HEK293T (cell line): Measurements from ENCODE around the gene BRAT1.

ENCODE experiments used
- CTCF ChIA-PET: fragments of 350-600 bp; formaldehyde crosslinking; extraction: SDS; loops from one replicate; lab custom pipeline; 2021; ENCODE audit warnings: antibody characterized with exemption, inconsistent platforms; lab: Yijun Ruan, JAX
- POLR2A ChIA-PET: fragments of 350-600 bp; formaldehyde crosslinking; extraction: SDS; loops from one replicate; lab custom pipeline; 2020; ENCODE audit warnings: antibody characterized with exemption, inconsistent platforms; lab: Yijun Ruan, JAX
- DNase-seq: peaks from one replicate; pipeline ENCODE4 v3.0.0; 2012; ENCODE audit warnings: mixed read lengths; ENCODE audit errors: extremely low spot score
- ARNT ChIP-seq: fragments of 450-650 bp; IDR thresholded peaks from 2 replicates; pipeline ENCODE4 v1.6.1; 2017; ENCODE audit warnings: mild to moderate bottlenecking
- BHLHE40 ChIP-seq: fragments of 450-650 bp; IDR thresholded peaks from 2 replicates; pipeline ENCODE4 v1.6.1; 2016; ENCODE audit warnings: mild to moderate bottlenecking, moderate library complexity, borderline replicate concordance
- CTBP1 ChIP-seq: fragments of 450-650 bp; IDR thresholded peaks from 2 replicates; pipeline ENCODE4 v1.6.1; 2016; ENCODE audit warnings: borderline replicate concordance
- ELF4 ChIP-seq: fragments of 450-650 bp; IDR thresholded peaks from 2 replicates; pipeline ENCODE4 v1.6.1; 2017; ENCODE audit warnings: antibody characterized with exemption
- FOXA1 ChIP-seq: fragments of 450-650 bp; IDR thresholded peaks from 2 replicates; pipeline ENCODE4 v1.6.1; 2016; ENCODE audit warnings: mild to moderate bottlenecking
- FOXK2 ChIP-seq: fragments of 450-650 bp; IDR thresholded peaks from 2 replicates; pipeline ENCODE4 v1.6.1; 2016; ENCODE audit warnings: mild to moderate bottlenecking
- FOXM1 ChIP-seq: fragments of 450-650 bp; IDR thresholded peaks from 2 replicates; pipeline ENCODE4 v1.6.1; 2017; ENCODE audit warnings: mild to moderate bottlenecking, borderline replicate concordance
- HDGF ChIP-seq: fragments of 450-650 bp; IDR thresholded peaks from 2 replicates; pipeline ENCODE4 v1.6.1; 2017; ENCODE audit warnings: antibody characterized with exemption, borderline replicate concordance
- L3MBTL2 ChIP-seq: fragments of 450-650 bp; conservative IDR thresholded peaks from 2 replicates; pipeline ENCODE4 v1.6.1; 2016; ENCODE audit warnings: mild to moderate bottlenecking
- LEF1 ChIP-seq: fragments of 450-650 bp; IDR thresholded peaks from 2 replicates; pipeline ENCODE4 v1.6.1; 2017; ENCODE audit warnings: mild to moderate bottlenecking, borderline replicate concordance
- NFRKB ChIP-seq: fragments of 450-650 bp; IDR thresholded peaks from 2 replicates; pipeline ENCODE4 v1.6.1; 2016; ENCODE audit warnings: mild to moderate bottlenecking, moderate library complexity
- PKNOX1 ChIP-seq: fragments of 450-650 bp; IDR thresholded peaks from 2 replicates; pipeline ENCODE4 v1.6.1; 2016
- SP1 ChIP-seq: fragments of 450-650 bp; IDR thresholded peaks from 2 replicates; pipeline ENCODE4 v1.6.1; 2017
- SUZ12 ChIP-seq: fragments of 450-650 bp; IDR thresholded peaks from 2 replicates; pipeline ENCODE4 v1.6.1; 2016; ENCODE audit warnings: mild to moderate bottlenecking
- TARDBP ChIP-seq: fragments of 450-650 bp; IDR thresholded peaks from 2 replicates; pipeline ENCODE4 v1.6.1; 2016
- ZNF384 ChIP-seq: fragments of 450-650 bp; IDR thresholded peaks from 2 replicates; pipeline ENCODE4 v1.6.1; 2016

Gene BRAT1

GRCh38 chr7:2530071-2530987 is 25.0 kb downstream of the BRAT1 start:
- no peak for TF ChIP-seq ZNF384
- no peak for TF ChIP-seq TARDBP
- TF ChIP-seq FOXK2 = no peak
- TF ChIP-seq ELF4 = no peak
- TF ChIP-seq CTBP1 = no peak
- TF ChIP-seq SUZ12 = no peak
- TF ChIP-seq L3MBTL2 = no peak
- no peak for TF ChIP-seq FOXA1
- no peak for TF ChIP-seq NFRKB
- TF ChIP-seq HDGF = no peak
- no peak for TF ChIP-seq FOXM1
- TF ChIP-seq PKNOX1 = no peak
- DNase-seq = no peak
- ChIA-PET CTCF (no interaction called here), POLR2A (no interaction called here)

GRCh38 chr7:2529161-2530070 is 25.9 kb downstream of the BRAT1 start:
- no peak for TF ChIP-seq ZNF384
- TF ChIP-seq LEF1 = no peak
- TF ChIP-seq CTBP1 = no peak
- no peak for TF ChIP-seq FOXA1
- no peak for TF ChIP-seq TARDBP
- no peak for TF ChIP-seq ARNT
- TF ChIP-seq NFRKB = no peak
- TF ChIP-seq ELF4 = no peak
- TF ChIP-seq HDGF = no peak
- no peak for TF ChIP-seq BHLHE40
- no peak for TF ChIP-seq PKNOX1
- TF ChIP-seq FOXM1 = no peak
- ChIA-PET CTCF (no interaction called here), POLR2A (no interaction called here)
- no peak for DNase-seq

- ChIA-PET CTCF (no interaction called here), POLR2A (no interaction called here)
- no peak for DNase-seq
- TF ChIP-seq BHLHE40 (no peak), NFRKB (no peak), HDGF (no peak)
These were observed 26.7 kb downstream of the BRAT1 start for GRCh38 chr7:2528481-2529095.

GRCh38 chr7:2527505-2528467 is 27.5 kb downstream of the BRAT1 start:
- no peak for TF ChIP-seq FOXA1
- no peak for TF ChIP-seq NFRKB
- no peak for TF ChIP-seq BHLHE40
- TF ChIP-seq FOXM1 = no peak
- TF ChIP-seq SP1 = no peak
- no peak for TF ChIP-seq TARDBP
- no peak for TF ChIP-seq ARNT
- no peak for TF ChIP-seq LEF1
- no peak for TF ChIP-seq CTBP1
- POLR2A ChIA-PET = no interaction called here
- CTCF ChIA-PET = no interaction called here
- no peak for DNase-seq

- POLR2A ChIA-PET = no interaction called here
- TF ChIP-seq LEF1 (no peak), L3MBTL2 (no peak), BHLHE40 (no peak), FOXM1 (no peak), TARDBP (no peak), HDGF (no peak), SP1 (no peak), ELF4 (no peak), CTBP1 (no peak), FOXA1 (no peak), NFRKB (no peak), PKNOX1 (no peak), ARNT (no peak), FOXK2 (no peak), ZNF384 (no peak), SUZ12 (no peak)
- DNase-seq = no peak
- CTCF ChIA-PET = no interaction called here
These were observed 28.4 kb downstream of the BRAT1 start for GRCh38 chr7:2526659-2527504.
